NCI-H226 (cell line): ENCODE data around the gene PDILT.
"Not testable (repeated sequence)": the region's sequence is repeated elsewhere in the genome, so short reads cannot be mapped to it uniquely, and the experiment has no call there.

Experiments used
- DNase-seq: peaks from one replicate; pipeline ENCODE4 v3.0.0-alpha.2; 2015

Gene PDILT

GRCh38 chr16:20320178-20320577, 84.4 kb downstream of the PDILT start:
- DNase-seq, result no peak

- no peak for DNase-seq
Observed at GRCh38 chr16:20319406-20319805, 85.1 kb downstream of the PDILT start.

- DNase-seq, result no peak
Observed at GRCh38 chr16:20318437-20318836, 86.1 kb downstream of the PDILT start.

GRCh38 chr16:20318006-20318405, 86.5 kb downstream of the PDILT start:
- DNase-seq, result no peak

GRCh38 chr16:20317117-20317516, 87.4 kb downstream of the PDILT start:
- no peak for DNase-seq

GRCh38 chr16:20316715-20317114, 87.8 kb downstream of the PDILT start:
- no peak for DNase-seq

GRCh38 chr16:20315764-20316163, 88.8 kb downstream of the PDILT start:
- no peak for DNase-seq

- DNase-seq, result no peak
Observed at GRCh38 chr16:20314575-20314974, 90.0 kb downstream of the PDILT start.

- no peak for DNase-seq
Observed at GRCh38 chr16:20313741-20314140, 90.8 kb downstream of the PDILT start.

GRCh38 chr16:20312536-20313095, 91.9 kb downstream of the PDILT start:
- DNase-seq, result not testable (repeated sequence)

- no peak for DNase-seq
Observed at GRCh38 chr16:20311548-20311947, 93.0 kb downstream of the PDILT start.

- no peak for DNase-seq
Observed at GRCh38 chr16:20310421-20311395, 93.8 kb downstream of the PDILT start.

GRCh38 chr16:20309786-20310185, 94.8 kb downstream of the PDILT start:
- DNase-seq, result no peak
